DLD1 (cell line): Measurements from ENCODE around the gene PSMB7.

ENCODE experiments used
- in situ Hi-C: cut with HindIII; loops from 2 replicates; pipeline ENCODE4 v1.10.0; 2017; ENCODE audit warnings: low sequenced_read_pairs

The PSMB7 gene

DNA sequence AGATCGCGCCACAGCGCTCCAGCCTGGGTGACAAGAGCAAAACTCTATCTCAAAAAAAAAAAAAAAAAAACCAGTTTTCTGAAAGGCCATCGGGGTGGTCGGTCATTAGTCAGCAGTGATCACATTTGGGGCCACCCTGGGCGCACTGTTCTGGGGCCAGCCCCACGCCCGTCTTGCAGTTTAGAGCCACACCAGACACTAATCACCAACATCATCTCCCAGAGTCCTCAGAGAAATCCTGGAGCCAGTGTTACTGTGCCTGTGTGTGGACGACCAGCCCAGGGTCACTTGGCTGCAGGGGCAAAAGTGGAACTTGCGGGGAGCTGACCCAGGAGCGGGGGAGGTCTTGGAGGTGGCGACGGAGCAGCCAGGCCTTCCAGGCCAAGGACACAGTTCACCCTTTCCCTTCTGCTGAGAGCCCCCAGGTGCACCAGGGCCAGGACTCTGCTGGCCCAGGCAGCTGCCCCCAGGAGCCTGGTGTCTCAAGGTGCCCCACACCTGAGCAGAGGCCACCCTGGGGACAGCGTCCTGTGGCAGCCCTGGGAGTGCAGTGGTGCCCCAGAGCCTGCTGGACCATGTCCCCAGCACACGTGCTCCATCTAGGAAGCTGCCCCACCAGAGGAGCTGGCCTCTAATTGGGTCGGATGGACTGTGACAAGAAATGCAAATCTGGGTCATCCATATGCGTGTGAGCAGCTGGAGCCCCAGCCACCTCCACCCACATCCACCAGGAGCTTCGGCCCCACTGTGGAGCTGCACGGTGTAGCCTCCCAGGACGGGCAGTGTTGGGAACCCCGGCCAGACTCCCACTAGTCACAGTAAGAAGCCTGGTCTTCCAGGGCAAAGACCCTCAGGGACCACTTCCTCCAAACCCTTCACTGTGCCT, 106.4 kb downstream of the PSMB7 start:
- in situ Hi-C loops, result loop anchor here (10.0 kb wide), 1 partner anchor 184 kb away; no protein-coding TSS in a partner anchor

DNA sequence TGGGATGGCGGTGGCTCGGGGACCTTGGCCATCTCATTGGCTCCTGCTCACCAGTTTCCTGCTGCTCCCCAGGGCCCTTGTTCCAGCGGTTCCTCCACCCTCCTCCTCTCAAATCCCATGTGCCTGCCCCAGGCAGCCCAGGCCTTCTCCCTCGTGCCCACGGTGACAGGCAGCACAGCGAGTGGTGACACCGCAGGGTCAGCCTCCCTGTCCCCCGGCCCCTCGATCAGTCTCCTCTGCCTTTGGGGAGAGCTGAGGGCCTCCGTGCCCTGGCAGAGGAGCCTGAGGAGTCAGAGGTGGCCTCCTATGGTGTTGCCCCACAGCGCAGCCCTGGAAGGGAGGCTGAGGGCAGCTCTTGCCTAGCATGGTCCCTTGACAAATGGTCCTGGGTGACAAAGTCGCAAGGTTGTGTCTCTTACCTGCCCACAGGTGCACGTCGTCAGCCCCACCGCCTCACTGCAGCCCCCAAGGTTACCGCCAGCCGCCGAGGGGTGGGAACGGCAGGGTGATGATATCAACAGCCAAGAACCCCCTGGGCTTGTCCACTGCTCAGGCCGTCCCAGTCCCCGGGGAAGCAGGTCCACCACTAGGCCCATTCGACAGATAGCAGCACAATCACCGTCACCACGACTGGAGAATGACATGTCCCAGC, 107.7 kb downstream of the PSMB7 start:
- in situ Hi-C loops, result loop anchor here (10.0 kb wide), 1 partner anchor 183 kb away; no protein-coding TSS in a partner anchor

- in situ Hi-C loops, result loop anchor here (10.0 kb wide), 1 partner anchor 181 kb away; no protein-coding TSS in a partner anchor
Measured at GRCh38 chr9:124306098-124306735, 109.0 kb downstream of the PSMB7 start.

- in situ Hi-C loops, result loop anchor here (10.0 kb wide), 1 partner anchor 179 kb away; no protein-coding TSS in a partner anchor
Measured at GRCh38 chr9:124304285-124304684, 111.0 kb downstream of the PSMB7 start.

DNA sequence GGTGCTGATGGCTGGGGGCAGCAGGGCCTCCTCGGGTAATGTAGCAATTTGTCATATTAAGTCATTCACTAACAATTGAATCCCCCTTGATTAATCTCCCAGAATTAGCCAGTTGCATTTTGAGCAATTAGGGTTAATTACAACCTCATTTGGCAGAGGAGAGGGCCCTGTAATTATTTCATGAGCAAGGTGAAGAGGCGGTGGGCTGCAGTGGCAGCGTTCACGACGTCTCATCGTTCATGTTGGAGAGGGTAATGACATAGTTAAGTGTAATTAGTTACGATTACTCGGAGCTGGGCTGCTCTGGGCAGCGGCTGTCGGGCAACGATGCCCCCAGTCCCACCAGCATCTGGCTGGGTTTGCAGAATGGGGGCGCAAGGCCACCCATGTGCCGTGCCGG, 111.5 kb downstream of the PSMB7 start:
- in situ Hi-C loops, result loop anchor here (10.0 kb wide), 1 partner anchor 179 kb away; no protein-coding TSS in a partner anchor
